WERI-Rb-1 (cell line): ENCODE data around the gene CAMTA1.

Experiments
- DNase-seq: peaks from one replicate; pipeline ENCODE4 v3.0.0-alpha.2; 2020
- H3K27ac ChIP-seq: fragments of 250-450 bp; sonication (Bioruptor Pico); 2 replicates; pipeline ENCODE4 v1.5.1; 2020; ENCODE audit warnings: mild to moderate bottlenecking, moderate library complexity
- H3K27me3 ChIP-seq: fragments of 250-450 bp; sonication (Bioruptor Pico); 2 replicates; pipeline ENCODE4 v1.5.1; 2021; ENCODE audit warnings: mild to moderate bottlenecking, low read depth, moderate library complexity; ENCODE audit not compliant: insufficient read depth, severe bottlenecking
- H3K36me3 ChIP-seq: fragments of 250-450 bp; sonication (Bioruptor Pico); 2 replicates; pipeline ENCODE4 v1.5.1; 2020; ENCODE audit warnings: mild to moderate bottlenecking, moderate library complexity
- H3K4me3 ChIP-seq: 2 replicates; pipeline ENCODE4 v1.5.1; 2011; ENCODE audit warnings: low read depth, mild to moderate bottlenecking, control low read depth, low read length
- H3K9me3 ChIP-seq: fragments of 250-450 bp; sonication (Bioruptor Pico); 2 replicates; pipeline ENCODE4 v1.5.1; 2021; ENCODE audit warnings: mild to moderate bottlenecking, moderate library complexity; ENCODE audit not compliant: severe bottlenecking
- TF ChIP-seq, protein P1 (sequence below): IDR thresholded peaks from 2 replicates; pipeline ENCODE4 v1.5.1; 2011; ENCODE audit warnings: low read depth, mild to moderate bottlenecking, control low read depth, inconsistent platforms, low read length

The CAMTA1 gene

DNA sequence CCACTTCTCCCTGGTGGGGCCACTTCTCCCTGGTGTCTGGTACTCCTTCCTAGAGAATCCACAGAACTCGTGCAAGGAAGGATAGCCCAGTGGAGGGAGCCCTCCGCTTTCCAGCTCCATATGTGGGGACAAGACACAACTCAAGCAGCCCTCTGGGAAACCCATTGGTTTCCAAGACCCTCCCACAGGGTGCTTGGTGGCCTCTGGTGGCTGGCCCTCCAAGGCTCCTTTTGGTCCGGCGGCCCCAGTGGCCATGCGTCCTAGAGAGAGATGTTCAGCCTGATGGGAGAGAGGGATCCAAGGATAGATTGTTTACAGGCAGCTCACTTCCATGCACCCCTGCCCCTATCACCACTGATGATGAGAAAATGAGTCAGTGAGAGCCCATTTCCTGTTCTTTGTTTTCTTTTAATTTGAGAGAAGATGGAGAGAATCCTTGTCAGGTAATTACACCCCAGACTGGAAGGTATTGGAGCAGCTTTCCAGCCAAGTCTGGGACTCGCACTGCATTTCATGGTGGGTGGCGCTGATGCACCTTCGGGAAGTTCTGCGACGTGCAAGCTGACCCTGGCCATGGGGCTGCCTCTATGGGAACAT lies 499.7 kb downstream of the CAMTA1 start:
- TF ChIP-seq, protein P1, sequence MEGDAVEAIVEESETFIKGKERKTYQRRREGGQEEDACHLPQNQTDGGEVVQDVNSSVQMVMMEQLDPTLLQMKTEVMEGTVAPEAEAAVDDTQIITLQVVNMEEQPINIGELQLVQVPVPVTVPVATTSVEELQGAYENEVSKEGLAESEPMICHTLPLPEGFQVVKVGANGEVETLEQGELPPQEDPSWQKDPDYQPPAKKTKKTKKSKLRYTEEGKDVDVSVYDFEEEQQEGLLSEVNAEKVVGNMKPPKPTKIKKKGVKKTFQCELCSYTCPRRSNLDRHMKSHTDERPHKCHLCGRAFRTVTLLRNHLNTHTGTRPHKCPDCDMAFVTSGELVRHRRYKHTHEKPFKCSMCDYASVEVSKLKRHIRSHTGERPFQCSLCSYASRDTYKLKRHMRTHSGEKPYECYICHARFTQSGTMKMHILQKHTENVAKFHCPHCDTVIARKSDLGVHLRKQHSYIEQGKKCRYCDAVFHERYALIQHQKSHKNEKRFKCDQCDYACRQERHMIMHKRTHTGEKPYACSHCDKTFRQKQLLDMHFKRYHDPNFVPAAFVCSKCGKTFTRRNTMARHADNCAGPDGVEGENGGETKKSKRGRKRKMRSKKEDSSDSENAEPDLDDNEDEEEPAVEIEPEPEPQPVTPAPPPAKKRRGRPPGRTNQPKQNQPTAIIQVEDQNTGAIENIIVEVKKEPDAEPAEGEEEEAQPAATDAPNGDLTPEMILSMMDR = no peak
- no peak overlapping the region for H3K27ac ChIP-seq
- no peaks in the 10 kb centered on the region for H3K27me3 ChIP-seq
- H3K4me3 ChIP-seq = no peak overlapping the region
- no peaks in the 10 kb centered on the region for H3K36me3 ChIP-seq
- DNase-seq = no peak
- no peaks in the 10 kb centered on the region for H3K9me3 ChIP-seq

- no peaks in the 10 kb centered on the region for H3K36me3 ChIP-seq
- no peak overlapping the region for H3K27ac ChIP-seq
- no peaks in the 10 kb centered on the region for H3K9me3 ChIP-seq
- H3K27me3 ChIP-seq = no peaks in the 10 kb centered on the region
- TF ChIP-seq, protein P1 = no peak
- no peak for DNase-seq
- no peak overlapping the region for H3K4me3 ChIP-seq
Observed at GRCh38 chr1:7285856-7286454, 500.7 kb downstream of the CAMTA1 start.

DNA sequence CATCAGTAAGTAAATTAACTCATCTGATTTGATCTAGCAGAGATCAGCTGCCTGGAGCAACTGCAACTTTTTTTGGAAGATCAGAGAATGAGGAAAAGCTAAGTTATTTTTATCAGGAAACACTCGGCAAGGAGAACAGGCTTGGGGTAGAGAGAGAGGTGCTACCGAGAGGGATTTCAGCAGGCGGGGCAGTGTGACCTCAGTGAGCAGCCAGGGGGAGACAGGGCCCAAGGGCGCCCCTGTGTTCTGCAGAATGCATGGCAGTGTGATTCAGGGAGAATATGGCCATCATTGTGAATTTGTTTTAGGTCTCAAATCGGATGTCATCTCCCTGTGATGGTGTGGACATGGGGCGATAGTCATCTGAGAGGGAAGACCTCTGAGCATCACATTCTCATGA lies 501.8 kb downstream of the CAMTA1 start:
- Histone ChIP-seq H3K27me3 (no peaks in the 10 kb centered on the region), H3K27ac (no peak overlapping the region)

GRCh38 chr1:7288992-7289391 lies 503.7 kb downstream of the CAMTA1 start:
- no peak for DNase-seq
- H3K27ac ChIP-seq = no peak overlapping the region
- H3K36me3 ChIP-seq = no peaks in the 10 kb centered on the region
- no peaks in the 10 kb centered on the region for H3K9me3 ChIP-seq
- TF ChIP-seq, protein P1 = no peak
- no peaks in the 10 kb centered on the region for H3K27me3 ChIP-seq
- no peak overlapping the region for H3K4me3 ChIP-seq

More for the DNA sequence above, 501.8 kb downstream of the CAMTA1 start:
- no peaks in the 10 kb centered on the region for H3K36me3 ChIP-seq
- H3K9me3 ChIP-seq = no peaks in the 10 kb centered on the region
- DNase-seq = no peak
- TF ChIP-seq, protein P1 = peak; percentile 42; the same call in 1 of the 2 replicates
- no peak overlapping the region for H3K4me3 ChIP-seq

GRCh38 chr1:7289694-7290093 lies 504.4 kb downstream of the CAMTA1 start:
- TF ChIP-seq, protein P1 = no peak
- Histone ChIP-seq H3K27ac (no peak overlapping the region), H3K36me3 (no peaks in the 10 kb centered on the region), H3K27me3 (no peaks in the 10 kb centered on the region), H3K4me3 (no peak overlapping the region), H3K9me3 (no peaks in the 10 kb centered on the region)
- no peak for DNase-seq
